ENCODE data around the gene SFT2D1. TPM values are rescaled to one million over a fixed set of nuclear protein-coding genes. Genes with fewer than 3 reads are reported as not detected.

Gene SFT2D1
- total RNA-seq, 1 donor from 2014 or later, result 49.5 TPM

DNA sequence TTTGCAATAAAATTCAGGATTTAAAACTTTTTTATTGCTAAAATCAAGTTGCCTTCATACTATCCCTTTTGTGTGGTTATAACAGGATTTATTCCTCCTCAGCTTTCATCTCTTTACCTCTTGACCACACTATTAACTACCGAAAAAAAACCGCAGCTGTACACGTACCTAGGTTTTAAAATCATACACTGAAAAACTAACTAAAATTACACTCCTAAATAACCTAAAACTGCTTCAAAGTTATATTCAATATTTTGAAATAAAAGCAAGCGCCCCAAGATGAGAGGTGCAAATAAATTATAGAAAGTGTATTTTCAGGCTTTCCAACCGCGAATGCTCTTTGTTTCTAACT is 39.0 kb upstream of the SFT2D1 start:
- intact Hi-C loops (cut with micrococcal nuclease), result loop anchor here (1.0 to 5.0 kb wide), 3 partner anchors 68 to 731 kb away; no protein-coding TSS in a partner anchor
- no peak for TF ChIP-seq CTCF (IDR thresholded peaks at IDR 0.05)
- no peak for ATAC-seq (ENCODE audit: low read depth)
- ChIA-PET POLR2A (interaction anchor here (0.6 to 2.1 kb wide), 7 partner anchors 30 to 246 kb away, joined by 3 to 33 read pairs (median 3); partner anchors contain the start of gene SFT2D1), CTCF (interaction anchor here (0.7 to 3.0 kb wide), 17 partner anchors 11 to 245 kb away, joined by 3 to 32 read pairs (median 4); partner anchors contain the start of gene SFT2D1)
- DNase-seq, result no peak
- Mint-ChIP-seq H3K27ac (peak overlapping the region; percentile 76), H3K9me3 (no peaks in the 10 kb centered on the region), H3K4me3 (peak overlapping the region; percentile 92), H3K27me3 (no peaks in the 10 kb centered on the region), H3K4me1 (peaks cover 15% of the 10 kb centered on the region), H3K36me3 (ENCODE audit: low read depth) (peaks cover 2% of the 10 kb centered on the region)

GRCh38 chr6:166379800-166380199 is 37.5 kb upstream of the SFT2D1 start:
- no peak for TF ChIP-seq CTCF (IDR thresholded peaks at IDR 0.05)
- ATAC-seq (ENCODE audit: low read depth), result no peak
- Mint-ChIP-seq H3K27ac (no peak overlapping the region), H3K4me3 (no peak overlapping the region), H3K4me1 (peaks cover 15% of the 10 kb centered on the region), H3K36me3 (ENCODE audit: low read depth) (peaks cover 2% of the 10 kb centered on the region), H3K9me3 (no peaks in the 10 kb centered on the region), H3K27me3 (no peaks in the 10 kb centered on the region)
- intact Hi-C loops (cut with micrococcal nuclease), result loop anchor here (5.0 kb wide), 1 partner anchor 733 kb away; no protein-coding TSS in a partner anchor
- ChIA-PET POLR2A (no interaction called here), CTCF (interaction anchor here (0.6 to 3.0 kb wide), 5 partner anchors 20 to 392 kb away, joined by 3 to 32 read pairs (median 14); partner anchors contain the start of gene SFT2D1)
- DNase-seq, result no peak

- Mint-ChIP-seq H3K27me3 (no peaks in the 10 kb centered on the region), H3K27ac (no peak overlapping the region), H3K36me3 (ENCODE audit: low read depth) (peaks cover 2% of the 10 kb centered on the region), H3K4me1 (peaks cover 14% of the 10 kb centered on the region), H3K9me3 (no peaks in the 10 kb centered on the region), H3K4me3 (no peak overlapping the region)
- no peak for ATAC-seq (ENCODE audit: low read depth)
- no peak for TF ChIP-seq CTCF (IDR thresholded peaks at IDR 0.05)
- no peak for DNase-seq
- intact Hi-C loops (cut with micrococcal nuclease), result no loop called here
- ChIA-PET POLR2A (interaction anchor here (0.6 kb wide), 1 partner anchor 483 kb away, joined by 5 read pairs; no protein-coding TSS in a partner anchor), CTCF (interaction anchor here (0.6 to 3.0 kb wide), 5 partner anchors 21 to 393 kb away, joined by 3 to 32 read pairs (median 14); partner anchors contain the start of gene SFT2D1)
These were observed 36.8 kb upstream of the SFT2D1 start for GRCh38 chr6:166379103-166379586.

GRCh38 chr6:166377721-166378120 is 35.4 kb upstream of the SFT2D1 start:
- Mint-ChIP-seq H3K27me3 (no peaks in the 10 kb centered on the region), H3K9me3 (no peaks in the 10 kb centered on the region), H3K4me3 (no peak overlapping the region), H3K27ac (no peak overlapping the region), H3K4me1 (peaks cover 9% of the 10 kb centered on the region), H3K36me3 (ENCODE audit: low read depth) (peaks cover 2% of the 10 kb centered on the region)
- intact Hi-C loops (cut with micrococcal nuclease), result no loop called here
- ChIA-PET POLR2A (no interaction called here), CTCF (interaction anchor here (0.9 to 1.1 kb wide), 2 partner anchors 23 to 101 kb away, joined by 3 read pairs; no protein-coding TSS in a partner anchor)
- TF ChIP-seq CTCF (IDR thresholded peaks at IDR 0.05), result no peak
- ATAC-seq (ENCODE audit: low read depth) (no peak), DNase-seq (no peak)

- intact Hi-C loops (cut with micrococcal nuclease), result no loop called here
- POLR2A ChIA-PET, result no interaction called here
- H3K27me3 Mint-ChIP-seq, result no peaks in the 10 kb centered on the region
- CTCF ChIA-PET, result no interaction called here
- DNase-seq (no peak), ATAC-seq (ENCODE audit: low read depth) (no peak)
- no peaks in the 10 kb centered on the region for H3K4me1 Mint-ChIP-seq
- no peak overlapping the region for H3K4me3 Mint-ChIP-seq
- no peaks in the 10 kb centered on the region for H3K9me3 Mint-ChIP-seq
- TF ChIP-seq CTCF (IDR thresholded peaks at IDR 0.05), result no peak
- H3K27ac Mint-ChIP-seq, result no peak overlapping the region
- no peaks in the 10 kb centered on the region for H3K36me3 Mint-ChIP-seq (ENCODE audit: low read depth)
These were observed 32.7 kb upstream of the SFT2D1 start for GRCh38 chr6:166375013-166375412.

Measured in activated B cell treated with CpG ODN at 0.5 μM for 24 hours (primary cell).